GM19468 (cell line): ENCODE data around the gene SPEM2.
A peak's percentile ranks its signal among the peaks of the same experiment; 100 is the strongest.

Source experiments
- ATAC-seq: cut with Tn5 transposase; IDR thresholded peaks from one replicate; pipeline ENCODE4 v1.9.1; 2021; ENCODE audit warnings: mild to moderate bottlenecking, moderate library complexity, moderate number of reproducible peaks; ENCODE audit not compliant: unreplicated experiment; ENCODE audit errors: extremely low read depth

Gene SPEM2

GRCh38 chr17:7403727-7403976 lies 21.8 kb upstream of the SPEM2 start:
- no peak for ATAC-seq

DNA sequence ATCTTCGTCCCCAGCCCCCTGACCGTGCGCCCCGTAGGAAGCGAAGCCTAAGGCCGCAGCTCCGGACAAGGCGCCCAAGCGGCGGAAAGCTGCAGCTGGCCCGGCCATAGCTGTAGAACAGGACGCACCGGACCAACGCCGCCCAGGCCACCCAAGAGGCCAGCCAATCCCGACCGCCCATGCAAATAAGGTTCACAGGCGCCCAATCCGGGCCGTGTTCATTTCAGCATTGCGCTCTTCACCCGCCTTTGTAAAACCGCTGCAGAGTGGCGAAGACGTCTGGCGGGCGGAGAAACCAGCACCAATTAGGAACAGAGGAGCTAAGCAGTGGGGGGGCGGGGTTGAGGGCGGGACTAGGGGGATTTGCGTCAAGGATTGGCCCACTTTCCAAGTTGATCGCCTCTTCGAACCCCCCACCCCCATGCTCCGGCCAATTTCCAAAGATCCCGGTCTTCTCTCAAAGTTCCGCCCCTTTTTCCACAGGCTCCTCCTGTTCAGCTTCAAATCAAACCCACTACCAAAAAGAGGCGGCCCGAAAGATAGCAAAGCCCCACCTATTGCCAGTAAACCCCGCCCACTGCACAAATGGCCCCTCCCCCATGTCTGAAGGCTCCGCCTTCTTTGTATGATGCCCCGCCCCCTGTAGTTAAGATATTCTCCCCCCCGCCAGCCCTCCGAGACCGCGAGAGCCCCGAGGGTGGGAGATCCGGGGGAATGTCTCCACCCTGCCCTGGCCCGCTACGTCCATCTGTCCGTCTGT lies 21.3 kb upstream of the SPEM2 start, which contains the start of gene TMEM256:
Gene TMEM256 (minus strand): TSS at position 121 of the 760 bp plus-strand sequence. CDS start 13 bp downstream, at position 108.
- peak; percentile 81 for ATAC-seq

DNA sequence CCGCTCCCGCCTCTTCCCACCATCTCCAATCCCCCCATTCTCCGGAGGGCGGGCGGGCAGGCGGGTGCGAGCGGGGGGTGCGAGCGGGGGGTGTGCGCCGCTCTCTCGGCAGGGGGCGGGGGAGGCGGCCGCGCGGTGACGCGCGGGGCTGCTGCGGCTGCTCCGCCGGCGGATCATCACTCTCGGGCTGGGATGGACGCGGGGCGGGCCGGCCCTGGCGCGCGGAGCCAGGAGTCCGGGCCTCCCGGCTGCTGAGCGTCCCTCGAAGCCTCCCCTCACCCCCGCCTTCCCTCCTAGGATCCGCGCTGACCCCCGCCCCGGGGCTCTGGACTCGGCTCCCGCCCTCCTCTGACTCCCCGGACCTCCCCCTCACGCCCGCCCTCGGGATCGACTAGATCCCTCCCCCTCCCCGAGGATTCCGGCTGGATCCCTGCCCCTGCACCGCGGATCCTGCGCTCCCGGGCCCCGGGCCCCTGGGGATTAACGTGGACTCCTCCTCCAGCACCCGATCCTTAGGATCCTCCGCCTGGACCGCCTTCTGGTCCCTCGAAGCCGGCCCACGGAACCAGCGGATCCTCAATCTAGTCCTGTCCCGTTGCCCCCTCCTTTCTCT lies 20.6 kb upstream of the SPEM2 start:
- ATAC-seq, result no peak

DNA sequence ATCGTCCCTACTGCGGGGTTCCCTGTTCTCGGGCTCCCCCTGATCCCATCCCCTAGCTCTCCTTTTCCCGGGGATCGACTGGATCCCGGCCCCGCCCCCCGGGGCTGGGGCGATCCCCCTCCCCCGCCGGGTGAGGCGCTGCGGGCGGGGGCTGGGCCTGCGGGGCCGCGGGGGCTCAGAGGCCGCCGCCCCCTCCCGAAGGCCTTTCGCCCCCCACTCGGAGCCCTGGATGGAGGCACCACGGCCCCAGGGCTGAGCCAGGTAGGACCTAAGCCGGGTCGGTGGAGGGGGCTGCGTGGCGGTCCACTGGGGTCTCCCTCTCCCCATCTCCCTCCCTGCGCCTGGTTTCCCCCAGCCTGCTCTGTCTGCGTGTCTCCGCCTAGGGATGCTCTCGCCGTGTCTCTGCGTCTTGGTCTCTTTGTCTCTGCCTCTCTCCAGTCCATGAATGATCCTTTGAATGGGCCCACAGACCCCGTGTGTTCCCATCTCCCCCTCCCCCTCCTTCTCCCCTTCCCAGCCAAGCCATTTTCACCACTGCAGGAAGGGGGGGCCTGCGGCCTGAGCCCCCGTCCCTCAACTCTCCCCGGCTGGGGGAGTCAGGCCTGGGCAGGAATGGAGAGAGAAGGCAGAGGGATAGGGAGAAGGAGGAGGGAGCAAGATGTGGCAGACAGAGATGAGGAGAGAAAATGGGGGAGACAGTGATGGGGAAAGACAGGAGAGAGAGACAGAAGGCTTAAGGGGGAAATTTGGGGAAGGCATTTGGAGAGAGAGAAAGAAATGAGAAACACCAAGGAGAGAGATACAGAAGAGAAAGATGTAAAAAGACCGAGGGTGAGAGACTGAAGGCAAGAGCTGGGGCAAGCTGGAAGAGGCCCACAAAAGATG lies 19.8 kb upstream of the SPEM2 start:
- no peak for ATAC-seq

DNA sequence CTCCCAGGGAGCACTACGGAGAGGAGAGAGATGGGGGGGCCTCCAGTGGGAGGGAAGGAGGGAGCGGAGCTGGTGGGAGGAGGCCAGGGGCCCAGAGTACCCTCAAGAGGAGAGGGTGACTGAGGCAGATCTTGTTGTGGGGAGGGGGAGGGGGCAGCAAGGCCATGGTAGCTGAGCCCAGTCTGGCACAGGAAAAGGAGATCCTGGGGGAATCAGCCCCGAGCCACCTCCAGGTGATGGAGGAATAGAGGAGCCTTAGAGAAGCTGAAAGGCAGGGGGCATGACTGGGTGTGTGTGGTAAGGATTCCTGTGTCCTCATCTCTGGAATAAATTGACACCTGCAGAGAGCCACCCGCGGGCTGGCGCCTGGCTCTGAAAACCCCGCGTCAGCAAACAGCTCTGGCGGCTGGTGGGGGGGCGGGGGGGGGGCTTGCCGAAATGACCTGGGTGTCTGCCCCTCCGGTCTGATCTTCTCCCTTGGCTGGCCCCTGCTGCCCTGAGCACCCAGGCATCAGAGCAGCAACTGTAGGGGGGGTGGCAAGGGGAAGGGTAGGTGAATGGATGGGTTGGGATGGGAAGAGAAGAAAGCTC lies 19.1 kb upstream of the SPEM2 start:
- ATAC-seq, result no peak

DNA sequence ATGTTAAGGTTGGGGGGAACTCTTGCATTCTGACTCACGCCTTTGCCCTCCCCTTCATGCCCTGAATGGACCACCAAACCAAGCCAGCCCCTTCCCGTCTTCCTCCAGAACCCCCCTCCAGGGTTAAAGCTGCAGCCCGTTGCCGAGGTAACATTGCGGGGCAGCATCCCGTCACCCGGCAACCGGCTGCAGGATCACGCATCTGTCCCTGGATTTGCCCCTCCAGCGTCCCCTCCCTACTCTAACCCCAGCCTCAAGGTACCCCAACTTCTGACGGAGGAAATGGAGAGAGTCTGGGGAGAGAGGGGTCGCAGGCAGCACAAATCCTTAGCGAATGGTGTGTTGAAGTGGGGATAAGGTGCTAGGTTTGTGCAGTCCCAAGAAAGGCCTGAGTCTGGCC lies 18.3 kb upstream of the SPEM2 start:
- ATAC-seq, result no peak

DNA sequence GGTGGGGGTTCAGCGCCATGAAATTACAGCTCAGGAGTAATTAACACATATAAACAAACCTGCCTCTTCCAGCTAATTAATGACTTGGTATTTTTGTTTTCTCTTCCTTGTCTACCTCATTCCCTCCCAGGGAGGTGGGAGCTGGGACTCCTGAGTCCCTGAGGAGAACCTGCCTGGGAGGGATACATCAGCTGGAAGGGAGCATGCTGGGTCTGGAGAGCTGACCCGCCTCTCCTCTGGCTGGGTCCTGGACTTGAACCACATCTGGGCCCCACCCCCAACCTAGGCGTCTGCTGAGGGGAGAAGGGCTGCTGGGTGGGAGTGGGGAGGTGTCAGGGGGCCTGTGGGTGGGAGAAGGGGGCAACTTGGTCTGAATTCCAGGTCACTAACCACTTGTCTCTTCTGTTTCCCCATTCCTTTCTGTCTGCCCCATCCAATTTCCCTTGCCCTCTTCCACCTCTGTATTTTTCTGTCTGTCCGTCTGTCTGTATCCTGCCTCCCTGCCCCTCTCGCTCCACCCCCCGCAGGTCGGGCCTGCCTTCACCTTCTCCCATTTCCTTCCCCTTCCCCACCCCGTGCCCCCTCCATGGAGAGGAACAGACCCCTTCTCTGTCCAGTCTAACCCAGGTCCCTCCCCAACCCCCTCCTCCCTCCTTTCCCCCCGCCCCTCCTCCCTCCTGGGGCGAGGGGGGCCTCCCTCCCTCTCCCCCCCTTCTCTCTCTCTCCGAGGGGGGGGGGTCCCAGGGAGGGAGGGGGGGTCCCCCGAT lies 17.7 kb upstream of the SPEM2 start, which contains the start of gene NLGN2:
Gene NLGN2 (plus strand): TSS at position 361 of the 767 bp plus-strand sequence. CDS start 411 bp downstream, outside the sequence.
- ATAC-seq, result no peak

GRCh38 chr17:7408252-7408727 lies 17.1 kb upstream of the SPEM2 start:
- no peak for ATAC-seq

DNA sequence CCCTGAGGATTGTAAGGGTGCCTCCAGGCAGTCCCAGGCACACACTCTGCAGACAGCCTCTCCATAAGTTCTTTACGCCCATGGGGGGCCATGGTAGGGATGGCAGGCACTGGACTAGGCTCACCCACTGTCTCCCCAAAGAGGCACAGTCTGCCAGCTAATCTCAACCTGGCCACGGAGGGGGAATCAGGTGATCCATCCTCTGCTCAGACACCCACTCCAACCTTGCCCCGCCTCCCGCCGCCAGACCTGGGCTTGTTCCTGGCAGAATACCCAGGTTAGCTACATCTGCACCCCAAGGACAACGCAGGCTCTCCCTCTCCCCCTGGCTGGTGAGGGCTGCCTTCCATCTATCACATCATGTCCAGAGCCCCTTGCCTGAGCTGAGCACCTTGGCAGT lies 16.6 kb upstream of the SPEM2 start:
- ATAC-seq, result no peak

DNA sequence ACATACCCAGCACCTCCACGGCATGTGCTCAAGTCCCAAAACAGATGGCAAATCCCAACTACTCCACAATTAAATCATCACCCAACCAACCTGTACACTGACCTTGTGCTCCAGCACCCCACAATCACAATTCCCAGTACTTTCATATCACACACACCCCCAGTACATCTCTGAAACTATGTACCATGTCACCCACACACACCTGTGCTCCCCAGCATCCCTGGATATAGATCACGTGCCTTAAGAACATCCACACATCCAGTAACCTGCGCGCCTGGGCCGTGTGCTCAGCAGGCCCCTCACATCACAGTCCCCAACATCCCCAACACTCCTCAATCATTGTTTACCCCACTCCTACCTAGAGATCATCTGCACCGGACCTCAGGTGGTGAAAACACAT lies 15.7 kb upstream of the SPEM2 start:
- ATAC-seq, result no peak

GRCh38 chr17:7410634-7411426 lies 14.6 kb upstream of the SPEM2 start:
- ATAC-seq, result no peak

DNA sequence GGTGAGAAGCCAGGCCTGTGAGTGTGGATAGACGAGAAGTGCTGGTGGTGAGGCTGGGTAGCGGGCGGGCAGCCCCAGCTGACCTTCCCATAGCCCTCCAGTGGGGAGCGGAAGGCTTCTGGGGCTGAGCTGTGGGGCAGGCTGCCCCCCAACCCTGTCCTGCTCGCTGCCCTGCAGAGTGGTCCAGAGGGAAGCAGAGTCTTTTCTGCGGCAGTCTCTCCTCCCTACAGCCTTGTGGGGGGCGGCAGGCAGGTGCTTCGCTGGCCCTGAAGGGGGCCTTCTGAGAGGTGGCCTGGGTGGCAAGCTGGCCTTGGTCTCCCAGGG lies 14.0 kb upstream of the SPEM2 start:
- ATAC-seq, result no peak

DNA sequence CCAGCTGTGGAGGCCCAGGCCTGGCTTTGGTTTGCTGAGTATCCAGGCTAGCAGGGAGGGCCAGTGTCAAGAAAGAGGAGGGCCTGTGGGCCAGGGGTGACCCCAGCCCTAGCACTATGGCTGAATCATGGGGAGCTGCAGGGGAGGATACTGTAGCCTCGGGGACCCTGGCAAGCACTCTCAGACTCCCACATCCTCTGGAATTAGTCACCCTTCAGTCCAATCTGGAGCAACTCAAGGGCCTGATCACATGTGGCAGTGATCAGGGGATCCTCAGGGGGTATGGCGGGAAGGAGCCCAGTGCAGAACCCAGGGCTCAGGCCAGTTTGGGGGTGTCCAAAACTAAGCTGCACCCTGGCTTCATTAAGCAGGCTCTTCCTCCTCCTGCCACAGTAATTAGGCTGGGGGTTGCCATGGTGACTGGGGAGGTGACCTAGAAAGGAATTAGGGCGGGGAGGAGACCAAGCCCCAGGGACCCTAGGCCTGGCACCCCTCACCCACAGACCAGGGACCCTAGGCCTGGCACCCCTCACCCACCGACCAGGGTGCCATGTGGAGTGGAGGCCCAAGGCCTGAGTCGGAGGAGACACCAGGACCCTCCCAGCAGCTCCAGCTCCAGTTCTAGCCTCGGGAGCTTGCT lies 11.9 kb upstream of the SPEM2 start:
- no peak for ATAC-seq

GRCh38 chr17:7414837-7415236 lies 10.6 kb upstream of the SPEM2 start:
- ATAC-seq, result no peak

DNA sequence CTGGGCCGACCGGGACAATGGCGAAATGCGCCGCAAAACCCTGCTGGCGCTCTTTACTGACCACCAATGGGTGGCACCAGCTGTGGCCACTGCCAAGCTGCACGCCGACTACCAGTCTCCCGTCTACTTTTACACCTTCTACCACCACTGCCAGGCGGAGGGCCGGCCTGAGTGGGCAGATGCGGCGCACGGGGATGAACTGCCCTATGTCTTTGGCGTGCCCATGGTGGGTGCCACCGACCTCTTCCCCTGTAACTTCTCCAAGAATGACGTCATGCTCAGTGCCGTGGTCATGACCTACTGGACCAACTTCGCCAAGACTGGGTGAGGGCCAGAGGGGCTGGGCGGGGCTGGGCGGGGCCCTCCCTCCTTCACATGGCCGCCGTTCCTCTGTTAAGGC lies 9.6 kb upstream of the SPEM2 start:
- ATAC-seq, result no peak

DNA sequence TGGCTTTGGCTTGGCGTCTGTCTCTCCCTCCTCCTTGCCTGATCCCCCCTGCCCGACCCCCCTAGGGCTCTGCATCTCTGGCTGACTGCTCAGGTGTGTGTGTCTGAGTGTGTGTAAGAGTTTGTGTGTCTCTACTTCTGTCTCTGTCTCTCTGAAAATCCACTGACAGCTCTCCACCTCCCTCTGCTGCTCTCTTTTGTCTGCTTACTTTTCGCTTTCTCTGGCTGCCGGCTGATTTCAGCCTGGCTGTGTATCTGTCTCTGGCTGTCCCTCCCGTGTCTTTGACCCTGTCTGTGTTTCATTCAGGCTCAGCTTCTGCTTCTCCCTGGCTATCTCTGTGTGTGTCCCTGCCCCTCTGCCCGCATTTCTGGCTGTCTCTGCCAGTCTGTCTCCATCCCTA lies 9.1 kb upstream of the SPEM2 start:
- no peak for ATAC-seq

- no peak for ATAC-seq
Measured at GRCh38 chr17:7417056-7417655, 8.3 kb upstream of the SPEM2 start.

DNA sequence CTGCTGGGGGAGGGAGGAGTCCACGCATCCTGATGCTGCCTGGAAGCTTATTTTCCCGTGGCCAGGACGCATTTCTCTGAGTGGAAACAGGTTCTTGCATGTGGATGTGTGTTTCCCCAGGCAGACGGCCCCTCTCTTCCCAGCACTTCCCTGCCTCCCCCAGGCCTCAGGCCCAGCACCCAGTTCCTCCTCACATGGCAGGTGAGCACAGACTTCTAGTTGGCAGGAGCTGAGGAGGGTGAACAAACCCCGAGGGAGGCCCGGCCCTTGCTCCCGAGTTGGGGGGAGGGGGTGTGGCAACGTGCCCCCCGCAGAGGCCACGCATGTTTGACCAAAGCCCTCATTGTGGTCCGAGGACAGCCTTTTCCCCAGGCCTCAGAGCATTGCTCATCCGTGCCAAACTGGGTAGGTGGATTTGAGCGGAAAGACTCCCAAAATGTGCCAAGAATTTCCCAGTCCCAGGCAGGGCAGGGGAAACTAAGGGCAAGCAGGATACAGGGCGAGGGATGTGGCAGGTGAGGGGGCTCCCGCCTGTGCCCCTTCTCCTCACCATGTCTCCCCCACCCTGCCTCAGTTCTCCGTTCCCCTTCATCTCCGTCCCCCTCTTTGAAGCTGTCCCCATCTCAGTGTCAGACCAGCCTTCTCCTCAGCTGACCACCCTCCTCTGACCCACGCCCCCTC lies 6.8 kb upstream of the SPEM2 start:
- ATAC-seq, result no peak
